HUES48 (cell line): Measurements from ENCODE around the gene TWF1.
"Not testable (repeated sequence)": the region's sequence is repeated elsewhere in the genome, so short reads cannot be mapped to it uniquely, and the experiment has no call there.

Experiments used
- H3K27ac ChIP-seq: one replicate; pipeline ENCODE4 v1.7.0; 2013; ENCODE audit warnings: low read depth, low read length, inconsistent platforms
- H3K27me3 ChIP-seq: 2 replicates; pipeline ENCODE4 v1.6.1; 2013; ENCODE audit warnings: mild to moderate bottlenecking, low read length; ENCODE audit not compliant: control insufficient read depth, insufficient read depth
- H3K36me3 ChIP-seq: 2 replicates; pipeline ENCODE4 v1.6.1; 2013; ENCODE audit warnings: low read length; ENCODE audit not compliant: control insufficient read depth, insufficient read depth
- H3K4me1 ChIP-seq: 2 replicates; pipeline ENCODE4 v1.6.1; 2013; ENCODE audit warnings: mild to moderate bottlenecking, low read length; ENCODE audit not compliant: control insufficient read depth, insufficient read depth
- H3K4me3 ChIP-seq: 2 replicates; pipeline ENCODE4 v1.5.1; 2013; ENCODE audit warnings: mild to moderate bottlenecking, low read depth, low read length
- H3K9ac ChIP-seq: 2 replicates; pipeline ENCODE4 v1.6.1; 2013; ENCODE audit warnings: mild to moderate bottlenecking, low read depth, low read length, moderate library complexity
- H3K9me3 ChIP-seq: 2 replicates; pipeline ENCODE4 v1.6.1; 2013; ENCODE audit warnings: low read length; ENCODE audit not compliant: control insufficient read depth, insufficient read depth

TWF1 gene

GRCh38 chr12:43805860-43806736 is at the start of gene TWF1:
Gene TWF1, minus strand, starts transcription at chr12:43806317. Its CDS starts 72 bp downstream, at chr12:43806245.
- Histone ChIP-seq H3K9me3 (no peaks in the 10 kb centered on the region), H3K4me1 (peaks cover 11% of the 10 kb centered on the region; the same call in 1 of the 2 replicates), H3K4me3 (peak within 1 kb of the TSS; percentile 96), H3K36me3 (peaks cover 32% of the 10 kb centered on the region), H3K9ac (peak within 1 kb of the TSS; percentile 91), H3K27ac (peak within 1 kb of the TSS; percentile 96), H3K27me3 (no peaks in the 10 kb centered on the region)

- Histone ChIP-seq H3K27ac (no peak overlapping the region), H3K9ac (no peak overlapping the region), H3K4me3 (no peak overlapping the region), H3K36me3 (no peaks in the 10 kb centered on the region), H3K27me3 (no peaks in the 10 kb centered on the region), H3K4me1 (no peaks in the 10 kb centered on the region), H3K9me3 (no peaks in the 10 kb centered on the region)
These were observed 46.6 kb upstream of the TWF1 start for GRCh38 chr12:43852744-43853143.

- no peak overlapping the region for H3K9ac ChIP-seq
- H3K36me3 ChIP-seq = no peaks in the 10 kb centered on the region
- no peaks in the 10 kb centered on the region for H3K27me3 ChIP-seq
- no peaks in the 10 kb centered on the region for H3K9me3 ChIP-seq
- no peak overlapping the region for H3K27ac ChIP-seq
- no peaks in the 10 kb centered on the region for H3K4me1 ChIP-seq
- no peak overlapping the region for H3K4me3 ChIP-seq
These were observed 42.7 kb upstream of the TWF1 start for GRCh38 chr12:43848786-43849185.

GRCh38 chr12:43848226-43848507 is 42.0 kb upstream of the TWF1 start:
- Histone ChIP-seq H3K27me3 (no peaks in the 10 kb centered on the region), H3K9ac (no peak overlapping the region), H3K27ac (no peak overlapping the region), H3K4me3 (no peak overlapping the region), H3K9me3 (no peaks in the 10 kb centered on the region), H3K4me1 (no peaks in the 10 kb centered on the region), H3K36me3 (no peaks in the 10 kb centered on the region)

GRCh38 chr12:43847425-43848225 is 41.5 kb upstream of the TWF1 start:
- not testable (repeated sequence) for H3K27me3 ChIP-seq, H3K4me1 ChIP-seq, H3K9me3 ChIP-seq, H3K27ac ChIP-seq, H3K9ac ChIP-seq, H3K36me3 ChIP-seq, H3K4me3 ChIP-seq

GRCh38 chr12:43842259-43842658 is 36.1 kb upstream of the TWF1 start:
- no peaks in the 10 kb centered on the region for H3K4me1 ChIP-seq
- no peaks in the 10 kb centered on the region for H3K9me3 ChIP-seq
- H3K27me3 ChIP-seq = no peaks in the 10 kb centered on the region; the same call in 1 of the 2 replicates
- H3K9ac ChIP-seq = no peak overlapping the region
- no peaks in the 10 kb centered on the region for H3K36me3 ChIP-seq
- H3K27ac ChIP-seq = no peak overlapping the region
- H3K4me3 ChIP-seq = no peak overlapping the region

GRCh38 chr12:43841253-43841652 is 35.1 kb upstream of the TWF1 start:
- Histone ChIP-seq H3K9me3 (no peaks in the 10 kb centered on the region), H3K27me3 (peaks cover 10% of the 10 kb centered on the region), H3K27ac (no peak overlapping the region), H3K4me1 (no peaks in the 10 kb centered on the region), H3K4me3 (no peak overlapping the region), H3K36me3 (no peaks in the 10 kb centered on the region), H3K9ac (no peak overlapping the region)

- H3K27ac ChIP-seq = no peak overlapping the region
- H3K4me1 ChIP-seq = peaks cover 2% of the 10 kb centered on the region; the same call in 1 of the 2 replicates
- no peak overlapping the region for H3K9ac ChIP-seq
- no peaks in the 10 kb centered on the region for H3K9me3 ChIP-seq
- peaks cover 18% of the 10 kb centered on the region for H3K27me3 ChIP-seq
- H3K36me3 ChIP-seq = no peaks in the 10 kb centered on the region
- no peak overlapping the region for H3K4me3 ChIP-seq
These were observed 34.2 kb upstream of the TWF1 start for GRCh38 chr12:43840338-43840737.

- H3K4me1 ChIP-seq = peaks cover 4% of the 10 kb centered on the region; the same call in 1 of the 2 replicates
These were observed 30.4 kb upstream of the TWF1 start for GRCh38 chr12:43836475-43836989.

GRCh38 chr12:43835656-43836474 is 29.7 kb upstream of the TWF1 start, which contains the start of gene TMEM117:
Gene TMEM117, plus strand, starts transcription at chr12:43836081.
- Histone ChIP-seq H3K4me3 (peak within 1 kb of the TSS; percentile 65), H3K36me3 (no peaks in the 10 kb centered on the region), H3K4me1 (peaks cover 4% of the 10 kb centered on the region; the same call in 1 of the 2 replicates), H3K27ac (no peak within 1 kb of the TSS), H3K27me3 (peaks cover 31% of the 10 kb centered on the region), H3K9me3 (no peaks in the 10 kb centered on the region), H3K9ac (peak within 1 kb of the TSS; percentile 4)

More at GRCh38 chr12:43836475-43836989, 30.4 kb upstream of the TWF1 start:
- H3K9me3 ChIP-seq = no peaks in the 10 kb centered on the region
- no peaks in the 10 kb centered on the region for H3K36me3 ChIP-seq
- peak overlapping the region; percentile 65 for H3K4me3 ChIP-seq
- H3K9ac ChIP-seq = 0 out of 2 replicates have a peak overlapping the region, but pooled peaks have one; percentile 4
- H3K27ac ChIP-seq = no peak overlapping the region
- peaks cover 31% of the 10 kb centered on the region for H3K27me3 ChIP-seq
